BJ (cell line): ENCODE results near the gene ADARB2. TPM values are rescaled to one million over a fixed set of nuclear protein-coding genes. Genes with fewer than 3 reads are reported as not detected.
"Not testable (repeated sequence)": the region's sequence is repeated elsewhere in the genome, so short reads cannot be mapped to it uniquely, and the experiment has no call there.

Source experiments
- CTCF ChIA-PET: fragments of 350-600 bp; formaldehyde crosslinking; extraction: SDS; loops from one replicate; lab custom pipeline; 2021; ENCODE audit warnings: antibody characterized with exemption, inconsistent platforms; lab: Yijun Ruan, JAX
- POLR2A ChIA-PET: fragments of 300-600 bp; sonication (Branson Sonifier 250); formaldehyde crosslinking; extraction: SDS; loops from one replicate; lab custom pipeline; 2021; ENCODE audit warnings: antibody characterized with exemption; lab: Charles Lee
- DNase-seq: peaks from one replicate; pipeline ENCODE4 v3.0.0-alpha.2; 2011; ENCODE audit warnings: low read depth
- H3K27me3 ChIP-seq: 2 replicates; pipeline ENCODE4 v1.6.0; 2011; ENCODE audit warnings: low read length; ENCODE audit not compliant: control insufficient read depth, insufficient read depth
- H3K36me3 ChIP-seq: 2 replicates; pipeline ENCODE4 v1.5.1; 2011; ENCODE audit warnings: low read length; ENCODE audit not compliant: control insufficient read depth, insufficient read depth
- H3K4me3 ChIP-seq: 2 replicates; pipeline ENCODE4 v1.5.1; 2011; ENCODE audit warnings: low read depth, mild to moderate bottlenecking, control low read depth, low read length
- CTCF ChIP-seq: IDR thresholded peaks from 2 replicates; pipeline ENCODE4 v1.5.1; 2011; ENCODE audit warnings: low read depth, mild to moderate bottlenecking, control low read depth, inconsistent platforms, low read length, moderate library complexity; ENCODE audit not compliant: insufficient read depth
- polyA plus RNA-seq: library from polyadenylated mRNA; depleted of rRNA; stranded (reverse); fragments of >200 nt; gene quantifications from 2 replicates; pipeline ENCODE4 v1.2.3, GENCODE V29; 2011

ADARB2 gene
- polyA plus RNA-seq, 1 experiment = not detected

- no peak for TF ChIP-seq CTCF
- H3K4me3 ChIP-seq = no peak overlapping the region
- no peak for DNase-seq
- H3K36me3 ChIP-seq = no peaks in the 10 kb centered on the region
- no peaks in the 10 kb centered on the region for H3K27me3 ChIP-seq
- CTCF ChIA-PET = no interaction called here
- POLR2A ChIA-PET = no interaction called here
Observed at GRCh38 chr10:1229574-1229973, 507.8 kb downstream of the ADARB2 start.

- CTCF ChIA-PET = no interaction called here
- no peak for DNase-seq
- Histone ChIP-seq H3K36me3 (no peaks in the 10 kb centered on the region), H3K4me3 (no peak overlapping the region), H3K27me3 (no peaks in the 10 kb centered on the region)
- no peak for TF ChIP-seq CTCF
- POLR2A ChIA-PET = no interaction called here
Observed at GRCh38 chr10:1229116-1229515, 508.2 kb downstream of the ADARB2 start.

- no peaks in the 10 kb centered on the region for H3K27me3 ChIP-seq
- no peak for TF ChIP-seq CTCF
- DNase-seq = no peak
- no peaks in the 10 kb centered on the region for H3K36me3 ChIP-seq
- no peak overlapping the region for H3K4me3 ChIP-seq
- POLR2A ChIA-PET = no interaction called here
- CTCF ChIA-PET = no interaction called here
Observed at GRCh38 chr10:1228467-1228975, 508.8 kb downstream of the ADARB2 start.

GRCh38 chr10:1227510-1228402, 509.6 kb downstream of the ADARB2 start:
- ChIA-PET CTCF (no interaction called here), POLR2A (no interaction called here)
- no peaks in the 10 kb centered on the region for H3K36me3 ChIP-seq
- no peaks in the 10 kb centered on the region for H3K27me3 ChIP-seq
- DNase-seq = no peak
- TF ChIP-seq CTCF = no peak
- no peak overlapping the region for H3K4me3 ChIP-seq

- H3K4me3 ChIP-seq, CTCF ChIA-PET: not testable (repeated sequence)
Observed at GRCh38 chr10:1226907-1227306, 510.4 kb downstream of the ADARB2 start.

GRCh38 chr10:1219874-1220273, 517.5 kb downstream of the ADARB2 start:
- POLR2A ChIA-PET, H3K36me3 ChIP-seq, CTCF ChIA-PET, DNase-seq, H3K27me3 ChIP-seq, H3K4me3 ChIP-seq: not testable (repeated sequence)

More at GRCh38 chr10:1226907-1227306, 510.4 kb downstream of the ADARB2 start:
- H3K36me3 ChIP-seq, H3K27me3 ChIP-seq, POLR2A ChIA-PET, DNase-seq: not testable (repeated sequence)
